ENCODE measurements around the gene MEIS2. TPM values are rescaled to one million over a fixed set of nuclear protein-coding genes. Genes with fewer than 3 reads are reported as not detected.
"Not testable (repeated sequence)": the region's sequence is repeated elsewhere in the genome, so short reads cannot be mapped to it uniquely, and the experiment has no call there.

MEIS2 gene
- polyA plus RNA-seq, 3 donors: 136 to 164 (median 145) TPM

- no peak for DNase-seq (ENCODE audit: low read depth in 3 of 3, low spot score in 2 of 3)
Measured at GRCh38 chr15:37015035-37015434, 85.3 kb downstream of the MEIS2 start.

GRCh38 chr15:37014566-37014965 is 85.8 kb downstream of the MEIS2 start:
- DNase-seq (ENCODE audit: low read depth in 3 of 3, low spot score in 2 of 3): no peak

- no peak for DNase-seq (ENCODE audit: low read depth in 3 of 3, low spot score in 2 of 3)
Measured at GRCh38 chr15:37014137-37014536, 86.2 kb downstream of the MEIS2 start.

- no peak for DNase-seq (ENCODE audit: low read depth in 3 of 3, low spot score in 2 of 3)
Measured at GRCh38 chr15:37010595-37010994, 89.8 kb downstream of the MEIS2 start.

- no peak for DNase-seq (ENCODE audit: low read depth in 3 of 3, low spot score in 2 of 3)
Measured at GRCh38 chr15:37009288-37009687, 91.1 kb downstream of the MEIS2 start.

GRCh38 chr15:37008205-37008604 is 92.1 kb downstream of the MEIS2 start:
- DNase-seq (ENCODE audit: low read depth in 3 of 3, low spot score in 2 of 3): no peak

GRCh38 chr15:37007301-37007700 is 93.0 kb downstream of the MEIS2 start:
- DNase-seq (ENCODE audit: low read depth in 3 of 3, low spot score in 2 of 3): no peak

GRCh38 chr15:37004981-37005735 is 95.2 kb downstream of the MEIS2 start:
- DNase-seq (ENCODE audit: low read depth in 3 of 3, low spot score in 2 of 3): no peak

- no peak for DNase-seq (ENCODE audit: low read depth in 3 of 3, low spot score in 2 of 3)
Measured at GRCh38 chr15:37004373-37004869, 95.9 kb downstream of the MEIS2 start.

GRCh38 chr15:37002041-37002672 is 98.2 kb downstream of the MEIS2 start:
- no peak for DNase-seq (ENCODE audit: low read depth in 3 of 3, low spot score in 2 of 3)

- DNase-seq (ENCODE audit: low read depth in 3 of 3, low spot score in 2 of 3): no peak
Measured at GRCh38 chr15:37001417-37001816, 98.9 kb downstream of the MEIS2 start.

GRCh38 chr15:36999778-37000177 is 100.6 kb downstream of the MEIS2 start:
- DNase-seq (ENCODE audit: low read depth in 3 of 3, low spot score in 2 of 3): no peak

GRCh38 chr15:36996538-36997181 is 103.7 kb downstream of the MEIS2 start:
- DNase-seq (ENCODE audit: low read depth in 3 of 3, low spot score in 2 of 3): no peak

- no peak for DNase-seq (ENCODE audit: low read depth in 3 of 3, low spot score in 2 of 3)
Measured at GRCh38 chr15:36996121-36996520, 104.2 kb downstream of the MEIS2 start.

- no peak for DNase-seq (ENCODE audit: low read depth in 3 of 3, low spot score in 2 of 3)
Measured at GRCh38 chr15:36994790-36995189, 105.6 kb downstream of the MEIS2 start.

GRCh38 chr15:36992454-36992853 is 107.9 kb downstream of the MEIS2 start:
- DNase-seq (ENCODE audit: low read depth in 3 of 3, low spot score in 2 of 3): no peak

GRCh38 chr15:36988947-36989346 is 111.4 kb downstream of the MEIS2 start:
- no peak for DNase-seq (ENCODE audit: low read depth in 3 of 3, low spot score in 2 of 3)

GRCh38 chr15:36982430-36982829 is 117.9 kb downstream of the MEIS2 start:
- DNase-seq (ENCODE audit: low read depth in 3 of 3, low spot score in 2 of 3): no peak

GRCh38 chr15:36980281-36980680 is 120.1 kb downstream of the MEIS2 start:
- not testable (repeated sequence) for DNase-seq (ENCODE audit: low read depth in 3 of 3, low spot score in 2 of 3)

GRCh38 chr15:36978625-36979024 is 121.7 kb downstream of the MEIS2 start:
- DNase-seq (ENCODE audit: low read depth in 3 of 3, low spot score in 2 of 3): no peak

GRCh38 chr15:36978126-36978525 is 122.2 kb downstream of the MEIS2 start:
- no peak for DNase-seq (ENCODE audit: low read depth in 3 of 3, low spot score in 2 of 3)

- DNase-seq (ENCODE audit: low read depth in 3 of 3, low spot score in 2 of 3): no peak
Measured at GRCh38 chr15:36977659-36978058, 122.7 kb downstream of the MEIS2 start.

Data from right renal cortex interstitium (tissue), 3 donors.